A549 (cell line): ENCODE results near the gene MPI. TPM values are rescaled to one million over a fixed set of nuclear protein-coding genes. Genes with fewer than 3 reads are reported as not detected.
"Not testable (repeated sequence)": the region's sequence is repeated elsewhere in the genome, so short reads cannot be mapped to it uniquely, and the experiment has no call there.

Experiments used
- ATAC-seq, 2 experiments: fragments of 200-7000 bp in 1 of 2; fragments of >200 bp in 1 of 2; cut with Nextera tagmentation in 1 of 2; cut with Tn5 transposase in 1 of 2; 3 replicates each; pipeline versions ENCODE4 v1.8.0 to v1.9.1; 2018 to 2020; ENCODE audit warnings: mild to moderate bottlenecking in 1 of 2, moderate library complexity in 1 of 2
- CTCF ChIA-PET: fragments of 300-600 bp; sonication (Branson Sonifier 250); formaldehyde crosslinking; extraction: SDS; loops from one replicate; lab custom pipeline; 2021; ENCODE audit warnings: antibody characterized with exemption, inconsistent platforms; lab: Yijun Ruan, JAX
- POLR2A ChIA-PET: fragments of 350-600 bp; formaldehyde crosslinking; extraction: SDS; loops from one replicate; lab custom pipeline; 2021; ENCODE audit warnings: antibody characterized with exemption, inconsistent platforms; lab: Yijun Ruan, JAX
- DNase-seq, 2 experiments: peaks; one replicate each; pipeline versions ENCODE4 v3.0.0 to v3.0.0-alpha.2; 2011 to 2016; ENCODE audit warnings: low read depth in 1 of 2, low spot score in 1 of 2
- FAIRE-seq: peaks from 2 replicates; lab custom pipeline; 2011; peaks lifted over from hg19 to GRCh38; lab: Jason Lieb, UNC
- H3K27ac ChIP-seq, 2 experiments: fragments of >200 bp; sonication (Bioruptor Twin); formaldehyde crosslinking; 3 replicates each; pipeline ENCODE4 v1.5.1; 2016 to 2017
- H3K4me1 ChIP-seq: fragments of >200 bp; sonication (Bioruptor Twin); formaldehyde crosslinking; 3 replicates; pipeline ENCODE4 v1.6.1; 2016
- H3K4me2 ChIP-seq: fragments of >200 bp; sonication (Bioruptor Twin); formaldehyde crosslinking; 3 replicates; pipeline ENCODE4 v1.6.1; 2016
- H3K4me3 ChIP-seq: fragments of >200 bp; sonication (Bioruptor Twin); formaldehyde crosslinking; 3 replicates; pipeline ENCODE4 v1.5.1; 2016
- H3K9me3 ChIP-seq: fragments of >200 bp; sonication (Bioruptor Twin); formaldehyde crosslinking; 3 replicates; pipeline ENCODE4 v1.6.1; 2016
- BCL3 ChIP-seq: fragments of >200 bp; sonication (Bioruptor Twin); formaldehyde crosslinking; IDR thresholded peaks from 3 replicates; pipeline ENCODE4 v1.6.1; 2016
- BHLHE40 ChIP-seq: IDR thresholded peaks from 2 replicates; pipeline ENCODE4 v1.6.1; 2012; ENCODE audit warnings: low read depth, low read length, inconsistent platforms
- CHD2 ChIP-seq: fragments of 150-350 bp; IDR thresholded peaks from 2 replicates; pipeline ENCODE4 v1.6.1; 2014; ENCODE audit warnings: low read length; ENCODE audit not compliant: partially characterized antibody
- E2F6 ChIP-seq: IDR thresholded peaks from 2 replicates; pipeline ENCODE4 v1.6.1; 2012; ENCODE audit warnings: low read depth, borderline replicate concordance
- ESRRA ChIP-seq: fragments of 150-350 bp; IDR thresholded peaks from 2 replicates; pipeline ENCODE4 v1.6.1; 2014; ENCODE audit warnings: mild to moderate bottlenecking, low read length, borderline replicate concordance
- FOSL2 ChIP-seq, 2 experiments: fragments of 450-650 bp in 1 of 2; fragments of >200 bp in 1 of 2; sonication (Bioruptor Twin) in 1 of 2; formaldehyde crosslinking; IDR thresholded peaks; 2 replicates each; pipeline versions ENCODE4 v1.5.0 to v1.6.1; 2016 to 2020; ENCODE audit warnings: mild to moderate bottlenecking in 1 of 2, moderate library complexity in 1 of 2
- GATA3 ChIP-seq: IDR thresholded peaks from 2 replicates; pipeline ENCODE4 v1.6.1; 2012; ENCODE audit warnings: borderline replicate concordance
- HES2 ChIP-seq: fragments of >200 bp; sonication (Bioruptor Twin); formaldehyde crosslinking; IDR thresholded peaks from 2 replicates; pipeline ENCODE4 v1.6.1; 2016
- HMGXB4 ChIP-seq: fragments of 250-450 bp; sonication (Bioruptor Pico); IDR thresholded peaks from 2 replicates; pipeline ENCODE4 v1.5.0; 2021; ENCODE audit warnings: mild to moderate bottlenecking, moderate library complexity, borderline replicate concordance
- HOXA7 ChIP-seq: fragments of 250-450 bp; sonication (Bioruptor Pico); IDR thresholded peaks from 2 replicates; pipeline ENCODE4 v1.5.0; 2020; ENCODE audit warnings: mild to moderate bottlenecking, moderate library complexity
- KDM5A ChIP-seq: fragments of 200-600 bp; sonication (generic); IDR thresholded peaks from 2 replicates; pipeline ENCODE4 v1.6.1; 2016; ENCODE audit warnings: antibody characterized with exemption, mild to moderate bottlenecking
- NFE2L2 ChIP-seq: fragments of 150-350 bp; conservative IDR thresholded peaks from 2 replicates; pipeline ENCODE4 v1.6.1; 2014; ENCODE audit warnings: low read length
- PBX3 ChIP-seq: IDR thresholded peaks from 2 replicates; pipeline ENCODE4 v1.6.1; 2012
- POLR2A ChIP-seq: IDR thresholded peaks from 2 replicates; pipeline ENCODE4 v1.6.1; 2012; ENCODE audit warnings: mild to moderate bottlenecking, low read length
- POLR2AphosphoS2 ChIP-seq: conservative IDR thresholded peaks from 2 replicates; pipeline ENCODE4 v1.6.1; 2012; ENCODE audit warnings: low read length, improper control_type of control experiment, inconsistent platforms
- RARB ChIP-seq: fragments of 250-450 bp; sonication (Bioruptor Pico); IDR thresholded peaks from 2 replicates; pipeline ENCODE4 v1.8.0; 2021; ENCODE audit warnings: mild to moderate bottlenecking, moderate library complexity
- RFX5 ChIP-seq: fragments of 450-650 bp; IDR thresholded peaks from 2 replicates; pipeline ENCODE4 v1.7.1; 2014; ENCODE audit warnings: antibody characterized with exemption, mild to moderate bottlenecking, moderate library complexity
- RNF2 ChIP-seq: fragments of 200-600 bp; sonication (generic); IDR thresholded peaks from 2 replicates; pipeline ENCODE4 v1.6.1; 2016; ENCODE audit warnings: low read depth, mild to moderate bottlenecking, antibody characterized with exemption, moderate library complexity, borderline replicate concordance
- TFCP2L1 ChIP-seq: fragments of 250-450 bp; sonication (Bioruptor Pico); IDR thresholded peaks from 2 replicates; pipeline ENCODE4 v1.5.0; 2021; ENCODE audit warnings: mild to moderate bottlenecking
- ZC3H11A ChIP-seq: fragments of 450-650 bp; IDR thresholded peaks from 2 replicates; pipeline ENCODE4 v1.6.1; 2014; ENCODE audit warnings: antibody characterized with exemption, mild to moderate bottlenecking
- ZNF302 ChIP-seq: fragments of 250-450 bp; sonication (Bioruptor Pico); IDR thresholded peaks from 2 replicates; pipeline ENCODE4 v1.9.0; 2021; ENCODE audit warnings: inconsistent platforms, mild to moderate bottlenecking, moderate library complexity
- WGBS: methylation state at CpG from one replicate; pipeline ENCODE4 v1.1.6; 2017; ENCODE audit errors: missing lambda C conversion rate; 5-methylcytosine and 5-hydroxymethylcytosine counted together
- polyA plus RNA-seq, 4 experiments: library from polyadenylated mRNA; depleted of rRNA in 3 of 4; stranded (reverse); fragments of >200 nt; fragmentation: RNase III in 1 of 4; extraction: RNeasy Plus Mini Kit Qiagen cat#74134 plus additional on column Dnase treatment in 1 of 4; gene quantifications; 2 replicates in 3 of 4; 3 replicates in 1 of 4; pipeline ENCODE4 v1.2.3, GENCODE V29; 2011 to 2017

MPI gene
- polyA plus RNA-seq, 2 of the 4 experiments (the other 2 are of a cell fraction), result 39.9 to 53.7 TPM

- 88% methylated on average over 9 of the region's 9 CpGs for WGBS
- no peak for FAIRE-seq
- H3K4me1 ChIP-seq, result no peaks in the 10 kb centered on the region
- no peak overlapping the region for H3K27ac ChIP-seq
- ChIA-PET CTCF (interaction anchor here (0.6 to 3.8 kb wide), 5 partner anchors 10 to 38 kb away, joined by 3 to 22 read pairs (median 7); no protein-coding TSS in a partner anchor), POLR2A (no interaction called here)
- DNase-seq, result no peak
- no peak for TF ChIP-seq PBX3
- no peak for TF ChIP-seq ESRRA
- TF ChIP-seq POLR2A, result no peak
- TF ChIP-seq GATA3, result no peak
- no peak for TF ChIP-seq ZC3H11A
- TF ChIP-seq, all 56 proteins: peak for 0
- no peak overlapping the region for H3K4me3 ChIP-seq
- H3K9me3 ChIP-seq, result no peaks in the 10 kb centered on the region
- no peak overlapping the region for H3K4me2 ChIP-seq
- ATAC-seq, result no peak
Measured at GRCh38 chr15:74913041-74913440, 23.2 kb downstream of the MPI start.

- H3K4me1 ChIP-seq, FAIRE-seq, DNase-seq, ATAC-seq, H3K27ac ChIP-seq, H3K4me3 ChIP-seq, POLR2A ChIA-PET, H3K9me3 ChIP-seq, H3K4me2 ChIP-seq: not testable (repeated sequence)
- CTCF ChIA-PET, result interaction anchor here (1.0 to 3.8 kb wide), 4 partner anchors 12 to 37 kb away, joined by 4 to 22 read pairs (median 11); no protein-coding TSS in a partner anchor
- 94% methylated on average over 8 of the region's 8 CpGs for WGBS
Measured at GRCh38 chr15:74913799-74914198, 24.0 kb downstream of the MPI start.

GRCh38 chr15:74917676-74918075 is 27.8 kb downstream of the MPI start:
- ATAC-seq, result no peak
- WGBS, result 93% methylated on average over 6 of the region's 6 CpGs
- ChIA-PET CTCF (interaction anchor here (0.6 to 3.9 kb wide), 5 partner anchors 8 to 131 kb away, joined by 3 to 38 read pairs (median 4); no protein-coding TSS in a partner anchor), POLR2A (interaction anchor here (1.4 kb wide), 1 partner anchor 11 kb away, joined by 9 read pairs; the partner anchor contains the start of gene FAM219B)
- H3K4me3 ChIP-seq, result no peak overlapping the region
- DNase-seq, result no peak
- no peak for FAIRE-seq
- no peak for TF ChIP-seq ZC3H11A
- no peak for TF ChIP-seq TFCP2L1 (CRISPR knock-in tag)
- no peak for TF ChIP-seq RARB
- no peak for TF ChIP-seq FOSL2 (IDR thresholded peaks at IDR 0.05)
- TF ChIP-seq FOSL2 (CRISPR knock-in tag; IDR thresholded peaks at IDR 0.05), result no peak
- no peak for TF ChIP-seq GATA3
- no peak for TF ChIP-seq E2F6
- TF ChIP-seq HOXA7, result no peak
- no peak for TF ChIP-seq RNF2
- TF ChIP-seq HES2, result no peak
- TF ChIP-seq ZNF302 (CRISPR knock-in tag), result no peak
- TF ChIP-seq PBX3, result no peak
- TF ChIP-seq NFE2L2, result no peak
- no peak for TF ChIP-seq RFX5
- no peak for TF ChIP-seq BHLHE40
- no peak for TF ChIP-seq KDM5A
- no peak for TF ChIP-seq POLR2AphosphoS2
- no peak for TF ChIP-seq BCL3
- no peak for TF ChIP-seq CHD2
- TF ChIP-seq HMGXB4 (CRISPR knock-in tag), result no peak
- H3K27ac ChIP-seq, result no peak overlapping the region
- H3K4me2 ChIP-seq, result no peak overlapping the region
- no peaks in the 10 kb centered on the region for H3K4me1 ChIP-seq
- H3K9me3 ChIP-seq, result no peaks in the 10 kb centered on the region
